Measurements from ENCODE around the gene IGSF22.

DNA sequence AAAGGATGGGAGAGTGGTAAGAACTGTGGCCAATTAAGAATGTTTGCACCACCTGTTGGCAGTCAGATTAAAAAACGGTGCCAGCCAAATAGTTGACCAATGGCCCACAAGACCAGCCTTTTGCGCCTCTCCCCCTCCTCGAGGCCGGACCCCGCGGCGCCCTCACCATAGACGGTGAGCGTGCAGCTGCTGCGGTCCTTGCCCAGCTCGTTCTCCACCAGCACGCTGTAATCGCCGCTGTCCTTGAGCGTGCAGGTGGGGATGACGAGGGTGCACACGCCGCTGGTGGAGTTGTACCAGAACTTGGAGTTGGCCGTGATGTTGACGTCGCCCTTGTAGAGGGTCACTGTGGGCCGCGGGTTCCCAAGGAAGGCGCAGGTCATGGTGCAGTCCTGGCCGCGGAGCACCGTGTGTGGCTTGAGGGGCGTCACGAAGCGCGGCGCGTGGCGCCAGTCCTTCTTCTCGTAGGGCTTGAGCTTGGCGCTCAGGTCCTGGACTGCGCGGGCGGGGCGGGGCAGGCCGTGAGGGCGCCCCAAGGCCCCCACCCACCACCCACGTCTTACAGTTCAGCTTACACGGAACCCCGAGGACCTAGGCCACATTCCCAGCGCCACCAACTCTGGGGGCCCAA lies 20.2 kb downstream of the IGSF22 start:
- TF ChIP-seq, protein P1, sequence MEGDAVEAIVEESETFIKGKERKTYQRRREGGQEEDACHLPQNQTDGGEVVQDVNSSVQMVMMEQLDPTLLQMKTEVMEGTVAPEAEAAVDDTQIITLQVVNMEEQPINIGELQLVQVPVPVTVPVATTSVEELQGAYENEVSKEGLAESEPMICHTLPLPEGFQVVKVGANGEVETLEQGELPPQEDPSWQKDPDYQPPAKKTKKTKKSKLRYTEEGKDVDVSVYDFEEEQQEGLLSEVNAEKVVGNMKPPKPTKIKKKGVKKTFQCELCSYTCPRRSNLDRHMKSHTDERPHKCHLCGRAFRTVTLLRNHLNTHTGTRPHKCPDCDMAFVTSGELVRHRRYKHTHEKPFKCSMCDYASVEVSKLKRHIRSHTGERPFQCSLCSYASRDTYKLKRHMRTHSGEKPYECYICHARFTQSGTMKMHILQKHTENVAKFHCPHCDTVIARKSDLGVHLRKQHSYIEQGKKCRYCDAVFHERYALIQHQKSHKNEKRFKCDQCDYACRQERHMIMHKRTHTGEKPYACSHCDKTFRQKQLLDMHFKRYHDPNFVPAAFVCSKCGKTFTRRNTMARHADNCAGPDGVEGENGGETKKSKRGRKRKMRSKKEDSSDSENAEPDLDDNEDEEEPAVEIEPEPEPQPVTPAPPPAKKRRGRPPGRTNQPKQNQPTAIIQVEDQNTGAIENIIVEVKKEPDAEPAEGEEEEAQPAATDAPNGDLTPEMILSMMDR (IDR thresholded peaks at IDR 0.05), result no peak
- TF ChIP-seq CREB1 (CRISPR knock-in tag; IDR thresholded peaks at IDR 0.05) (no peak), FOXK1 (CRISPR knock-in tag; IDR thresholded peaks at IDR 0.05) (no peak), NFYB (CRISPR knock-in tag; conservative IDR thresholded peaks at IDR 0.05; ENCODE audit: low read depth) (no peak), IRF2 (CRISPR knock-in tag; IDR thresholded peaks at IDR 0.05; ENCODE audit: borderline replicate concordance, low read depth) (no peak)
- TF ChIP-seq, protein P2, sequence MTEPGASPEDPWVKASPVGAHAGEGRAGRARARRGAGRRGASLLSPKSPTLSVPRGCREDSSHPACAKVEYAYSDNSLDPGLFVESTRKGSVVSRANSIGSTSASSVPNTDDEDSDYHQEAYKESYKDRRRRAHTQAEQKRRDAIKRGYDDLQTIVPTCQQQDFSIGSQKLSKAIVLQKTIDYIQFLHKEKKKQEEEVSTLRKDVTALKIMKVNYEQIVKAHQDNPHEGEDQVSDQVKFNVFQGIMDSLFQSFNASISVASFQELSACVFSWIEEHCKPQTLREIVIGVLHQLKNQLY (CRISPR knock-in tag; IDR thresholded peaks at IDR 0.05), result no peak
- TF ChIP-seq, protein P3, sequence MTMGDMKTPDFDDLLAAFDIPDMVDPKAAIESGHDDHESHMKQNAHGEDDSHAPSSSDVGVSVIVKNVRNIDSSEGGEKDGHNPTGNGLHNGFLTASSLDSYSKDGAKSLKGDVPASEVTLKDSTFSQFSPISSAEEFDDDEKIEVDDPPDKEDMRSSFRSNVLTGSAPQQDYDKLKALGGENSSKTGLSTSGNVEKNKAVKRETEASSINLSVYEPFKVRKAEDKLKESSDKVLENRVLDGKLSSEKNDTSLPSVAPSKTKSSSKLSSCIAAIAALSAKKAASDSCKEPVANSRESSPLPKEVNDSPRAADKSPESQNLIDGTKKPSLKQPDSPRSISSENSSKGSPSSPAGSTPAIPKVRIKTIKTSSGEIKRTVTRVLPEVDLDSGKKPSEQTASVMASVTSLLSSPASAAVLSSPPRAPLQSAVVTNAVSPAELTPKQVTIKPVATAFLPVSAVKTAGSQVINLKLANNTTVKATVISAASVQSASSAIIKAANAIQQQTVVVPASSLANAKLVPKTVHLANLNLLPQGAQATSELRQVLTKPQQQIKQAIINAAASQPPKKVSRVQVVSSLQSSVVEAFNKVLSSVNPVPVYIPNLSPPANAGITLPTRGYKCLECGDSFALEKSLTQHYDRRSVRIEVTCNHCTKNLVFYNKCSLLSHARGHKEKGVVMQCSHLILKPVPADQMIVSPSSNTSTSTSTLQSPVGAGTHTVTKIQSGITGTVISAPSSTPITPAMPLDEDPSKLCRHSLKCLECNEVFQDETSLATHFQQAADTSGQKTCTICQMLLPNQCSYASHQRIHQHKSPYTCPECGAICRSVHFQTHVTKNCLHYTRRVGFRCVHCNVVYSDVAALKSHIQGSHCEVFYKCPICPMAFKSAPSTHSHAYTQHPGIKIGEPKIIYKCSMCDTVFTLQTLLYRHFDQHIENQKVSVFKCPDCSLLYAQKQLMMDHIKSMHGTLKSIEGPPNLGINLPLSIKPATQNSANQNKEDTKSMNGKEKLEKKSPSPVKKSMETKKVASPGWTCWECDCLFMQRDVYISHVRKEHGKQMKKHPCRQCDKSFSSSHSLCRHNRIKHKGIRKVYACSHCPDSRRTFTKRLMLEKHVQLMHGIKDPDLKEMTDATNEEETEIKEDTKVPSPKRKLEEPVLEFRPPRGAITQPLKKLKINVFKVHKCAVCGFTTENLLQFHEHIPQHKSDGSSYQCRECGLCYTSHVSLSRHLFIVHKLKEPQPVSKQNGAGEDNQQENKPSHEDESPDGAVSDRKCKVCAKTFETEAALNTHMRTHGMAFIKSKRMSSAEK (CRISPR knock-in tag; IDR thresholded peaks at IDR 0.05; ENCODE audit: borderline replicate concordance), result no peak
- TF ChIP-seq, protein P4, sequence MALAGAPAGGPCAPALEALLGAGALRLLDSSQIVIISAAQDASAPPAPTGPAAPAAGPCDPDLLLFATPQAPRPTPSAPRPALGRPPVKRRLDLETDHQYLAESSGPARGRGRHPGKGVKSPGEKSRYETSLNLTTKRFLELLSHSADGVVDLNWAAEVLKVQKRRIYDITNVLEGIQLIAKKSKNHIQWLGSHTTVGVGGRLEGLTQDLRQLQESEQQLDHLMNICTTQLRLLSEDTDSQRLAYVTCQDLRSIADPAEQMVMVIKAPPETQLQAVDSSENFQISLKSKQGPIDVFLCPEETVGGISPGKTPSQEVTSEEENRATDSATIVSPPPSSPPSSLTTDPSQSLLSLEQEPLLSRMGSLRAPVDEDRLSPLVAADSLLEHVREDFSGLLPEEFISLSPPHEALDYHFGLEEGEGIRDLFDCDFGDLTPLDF (CRISPR knock-in tag; IDR thresholded peaks at IDR 0.05), result no peak
